K562 (cell line): Measurements from ENCODE around the gene IRF2BP2. TPM values are rescaled to one million over a fixed set of nuclear protein-coding genes. Genes with fewer than 3 reads are reported as not detected.

Source experiments
- ARNT ChIP-seq, 2 experiments: fragments of 450-650 bp; IDR thresholded peaks; 2 replicates each; pipeline ENCODE4 v1.6.1; 2016; ENCODE audit warnings: mild to moderate bottlenecking in 1 of 2
- CBX3 ChIP-seq, 2 experiments: IDR thresholded peaks; 1 replicate in 1 of 2; 2 replicates in 1 of 2; pipeline ENCODE4 v1.6.1; 2012; ENCODE audit warnings: inconsistent platforms in 2 of 2, low read length in 2 of 2, borderline replicate concordance in 1 of 2, control low read depth in 1 of 2
- DPF2 ChIP-seq: fragments of 450-650 bp; IDR thresholded peaks from 2 replicates; pipeline ENCODE4 v1.6.1; 2016
- ESRRA ChIP-seq: fragments of 450-650 bp; IDR thresholded peaks from 2 replicates; pipeline ENCODE4 v1.6.1; 2014; ENCODE audit warnings: low read depth, mild to moderate bottlenecking, moderate library complexity, borderline replicate concordance
- GABPB2 ChIP-seq: fragments of 250-450 bp; sonication (Bioruptor Pico); conservative IDR thresholded peaks from 2 replicates; pipeline ENCODE4 v1.5.1; 2021; ENCODE audit warnings: mild to moderate bottlenecking
- GTF2A2 ChIP-seq: IDR thresholded peaks from 2 replicates; pipeline ENCODE4 v1.6.1; 2016; ENCODE audit warnings: mild to moderate bottlenecking, missing genetic modification characterization, missing compliant biosample characterization
- HDAC3 ChIP-seq: fragments of 450-650 bp; IDR thresholded peaks from 2 replicates; pipeline ENCODE4 v1.6.1; 2018; ENCODE audit warnings: borderline replicate concordance, mild to moderate bottlenecking, moderate library complexity; ENCODE audit not compliant: partially characterized antibody
- KLF13 ChIP-seq: fragments of 450-650 bp; IDR thresholded peaks from 2 replicates; pipeline ENCODE4 v1.6.1; 2016; ENCODE audit warnings: missing genetic modification characterization, low read depth, mild to moderate bottlenecking, missing compliant biosample characterization, moderate library complexity, borderline replicate concordance
- NR2F6 ChIP-seq: fragments of 450-650 bp; formaldehyde crosslinking; IDR thresholded peaks from 2 replicates; pipeline ENCODE4 v1.4.0; 2020; ENCODE audit warnings: mild to moderate bottlenecking
- RBM22 ChIP-seq: fragments of 200-400 bp; formaldehyde crosslinking; IDR thresholded peaks from 2 replicates; pipeline ENCODE4 v1.6.1; 2018; ENCODE audit warnings: low read length, low read depth; ENCODE audit not compliant: poor library complexity, severe bottlenecking
- TAF15 ChIP-seq: fragments of 200-400 bp; formaldehyde crosslinking; IDR thresholded peaks from 2 replicates; pipeline ENCODE4 v1.6.1; 2017; ENCODE audit warnings: mild to moderate bottlenecking, low read depth, low read length, moderate library complexity
- TCF3 ChIP-seq: sonication (generic); formaldehyde crosslinking; IDR thresholded peaks from 2 replicates; pipeline ENCODE4 v1.4.0; 2020; ENCODE audit warnings: mild to moderate bottlenecking, missing genetic modification reagents
- ZKSCAN3 ChIP-seq: fragments of 250-450 bp; sonication (Bioruptor Pico); IDR thresholded peaks from 2 replicates; pipeline ENCODE4 v1.4.0; 2020
- ZNF280B ChIP-seq: fragments of 250-450 bp; sonication (Bioruptor Pico); IDR thresholded peaks from 2 replicates; pipeline ENCODE4 v1.5.1; 2021; ENCODE audit warnings: mild to moderate bottlenecking
- ZNF444 ChIP-seq: fragments of 250-450 bp; sonication (Bioruptor Pico); IDR thresholded peaks from 2 replicates; pipeline ENCODE4 v1.4.0; 2020; ENCODE audit warnings: mild to moderate bottlenecking, moderate library complexity
- ZNF583 ChIP-seq: fragments of 250-450 bp; sonication (Bioruptor Pico); IDR thresholded peaks from 2 replicates; pipeline ENCODE4 v1.4.0; 2020
- ZNF766 ChIP-seq: fragments of 200-800 bp; sonication (Bioruptor generic); conservative IDR thresholded peaks from 2 replicates; pipeline ENCODE4 v1.6.1; 2016; ENCODE audit warnings: missing genetic modification characterization, missing compliant biosample characterization
- polyA plus RNA-seq, 8 experiments: library from polyadenylated mRNA; depleted of rRNA in 4 of 8; stranded (reverse) in 5 of 8; unstranded in 3 of 8; fragments of >200 nt; fragmentation: Nextera tagmentation in 2 of 8; fragmentation: Illumina TruSeq in 1 of 8; extraction: Ambion mirVana in 2 of 8; extraction: Trizol in 1 of 8; gene quantifications; 2 replicates each; pipeline versions ENCODE4 v1.2.1 to v1.2.3, GENCODE V29; 2011 to 2014; ENCODE audit warnings: inconsistent platforms in 1 of 8, missing spikeins in 1 of 8
- total RNA-seq, 7 experiments: library from RNA; depleted of rRNA in 6 of 7; stranded (reverse); fragments of >200 nt in 6 of 7; fragmentation: Illumina TruSeq in 2 of 7; extraction: Trizol in 2 of 7; gene quantifications; 2 replicates each; pipeline versions ENCODE4 v1.2.1 to v1.2.3, GENCODE V29; 2011 to 2021; ENCODE audit warnings: low replicate concordance in 1 of 7
- TF ChIP-seq, protein P1 (sequence below): fragments of 250-450 bp; sonication (Bioruptor Pico); IDR thresholded peaks from 2 replicates; pipeline ENCODE4 v1.4.0; 2020; ENCODE audit warnings: mild to moderate bottlenecking, moderate library complexity, borderline replicate concordance
- TF ChIP-seq, protein P2 (sequence below): IDR thresholded peaks from 2 replicates; pipeline ENCODE4 v1.6.1; 2011; ENCODE audit not compliant: insufficient read length; ENCODE audit errors: extremely low read depth
- TF ChIP-seq, protein P3 (sequence below): fragments of 450-650 bp; IDR thresholded peaks from one replicate; pipeline ENCODE4 v1.6.1; 2018; ENCODE audit warnings: mild to moderate bottlenecking, moderate library complexity; ENCODE audit not compliant: partially characterized antibody
- TF ChIP-seq, protein P4 (sequence below): fragments of 450-650 bp; IDR thresholded peaks from 2 replicates; pipeline ENCODE4 v1.6.1; 2016; ENCODE audit warnings: low read depth, mild to moderate bottlenecking, moderate library complexity

Gene IRF2BP2
- total and polyA plus RNA-seq, 9 of the 15 experiments (the other 6 are each of a cell fraction or from before 2014, with no cell fraction given), result 7.7 to 68.6 (median 22.1) TPM

DNA sequence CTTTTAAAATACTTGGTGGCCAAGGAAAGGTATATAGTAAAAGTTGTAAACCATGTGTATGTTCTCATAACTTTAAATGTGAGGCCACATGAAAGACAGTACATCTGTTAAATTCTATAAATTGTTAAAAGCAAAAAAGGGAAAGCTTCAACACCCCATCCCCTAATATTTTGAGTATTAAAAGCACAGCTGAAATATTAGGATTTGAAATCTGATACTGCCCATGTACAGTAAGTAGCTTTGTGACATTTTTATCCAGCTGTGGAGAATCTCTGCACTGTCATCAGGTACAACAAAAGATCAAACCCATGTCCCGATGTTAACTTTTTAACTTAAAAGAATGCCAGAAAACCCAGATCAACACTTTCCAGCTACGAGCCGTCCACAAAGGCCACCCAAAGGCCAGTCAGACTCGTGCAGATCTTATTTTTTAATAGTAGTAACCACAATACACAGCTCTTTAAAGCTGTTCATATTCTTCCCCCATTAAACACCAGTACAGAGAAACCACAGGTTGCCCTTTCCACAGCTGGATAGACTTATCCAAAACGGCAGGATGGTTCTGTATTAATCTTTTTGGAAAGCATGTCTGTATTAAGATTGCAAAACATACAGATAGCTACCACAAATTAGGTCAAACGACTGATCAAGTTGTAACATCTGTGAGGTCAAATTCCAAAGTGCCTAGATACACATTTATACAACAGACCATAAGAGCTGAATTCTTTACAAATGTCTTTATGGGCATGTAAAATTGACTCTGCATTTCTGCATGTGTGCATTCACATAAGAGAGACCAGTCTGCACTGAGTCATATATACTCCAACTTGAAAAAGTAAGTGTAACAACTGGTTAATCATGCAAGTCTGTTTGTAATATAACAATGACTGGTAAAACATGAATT, 5.2 kb downstream of the IRF2BP2 start (continued):
- TF ChIP-seq, protein P1, sequence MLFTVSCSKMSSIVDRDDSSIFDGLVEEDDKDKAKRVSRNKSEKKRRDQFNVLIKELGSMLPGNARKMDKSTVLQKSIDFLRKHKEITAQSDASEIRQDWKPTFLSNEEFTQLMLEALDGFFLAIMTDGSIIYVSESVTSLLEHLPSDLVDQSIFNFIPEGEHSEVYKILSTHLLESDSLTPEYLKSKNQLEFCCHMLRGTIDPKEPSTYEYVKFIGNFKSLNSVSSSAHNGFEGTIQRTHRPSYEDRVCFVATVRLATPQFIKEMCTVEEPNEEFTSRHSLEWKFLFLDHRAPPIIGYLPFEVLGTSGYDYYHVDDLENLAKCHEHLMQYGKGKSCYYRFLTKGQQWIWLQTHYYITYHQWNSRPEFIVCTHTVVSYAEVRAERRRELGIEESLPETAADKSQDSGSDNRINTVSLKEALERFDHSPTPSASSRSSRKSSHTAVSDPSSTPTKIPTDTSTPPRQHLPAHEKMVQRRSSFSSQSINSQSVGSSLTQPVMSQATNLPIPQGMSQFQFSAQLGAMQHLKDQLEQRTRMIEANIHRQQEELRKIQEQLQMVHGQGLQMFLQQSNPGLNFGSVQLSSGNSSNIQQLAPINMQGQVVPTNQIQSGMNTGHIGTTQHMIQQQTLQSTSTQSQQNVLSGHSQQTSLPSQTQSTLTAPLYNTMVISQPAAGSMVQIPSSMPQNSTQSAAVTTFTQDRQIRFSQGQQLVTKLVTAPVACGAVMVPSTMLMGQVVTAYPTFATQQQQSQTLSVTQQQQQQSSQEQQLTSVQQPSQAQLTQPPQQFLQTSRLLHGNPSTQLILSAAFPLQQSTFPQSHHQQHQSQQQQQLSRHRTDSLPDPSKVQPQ (CRISPR knock-in tag), result no peak
- TF ChIP-seq GABPB2 (no peak), HDAC3 (no peak), ZNF766 (peak; percentile 43; the same call in 1 of the 2 replicates), TCF3 (peak; percentile 89), ESRRA (peak; percentile 36; the same call in 1 of the 2 replicates), ZNF280B (CRISPR knock-in tag) (no peak), GTF2A2 (tag) (no peak), CBX3 (IDR thresholded peaks at IDR 0.05; ENCODE audit: borderline replicate concordance in 1 of 2, low read length in 2 of 2) (0 out of 3 replicates have a peak, but pooled peaks of 1 of the 2 experiments have one; percentile 33), TAF15 (no peak), NR2F6 (CRISPR knock-in tag) (no peak), ZKSCAN3 (CRISPR knock-in tag) (no peak), KLF13 (tag) (no peak), ZNF444 (CRISPR knock-in tag) (no peak), DPF2 (0 out of 2 replicates have a peak, but pooled peaks have one; percentile 28), ZNF583 (CRISPR knock-in tag) (no peak), RBM22 (peak; percentile 29), ARNT (IDR thresholded peaks at IDR 0.05) (no peak; a peak in 1 of 4 replicates)
- TF ChIP-seq, protein P2, sequence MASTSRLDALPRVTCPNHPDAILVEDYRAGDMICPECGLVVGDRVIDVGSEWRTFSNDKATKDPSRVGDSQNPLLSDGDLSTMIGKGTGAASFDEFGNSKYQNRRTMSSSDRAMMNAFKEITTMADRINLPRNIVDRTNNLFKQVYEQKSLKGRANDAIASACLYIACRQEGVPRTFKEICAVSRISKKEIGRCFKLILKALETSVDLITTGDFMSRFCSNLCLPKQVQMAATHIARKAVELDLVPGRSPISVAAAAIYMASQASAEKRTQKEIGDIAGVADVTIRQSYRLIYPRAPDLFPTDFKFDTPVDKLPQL, result no peak
- TF ChIP-seq, protein P3, sequence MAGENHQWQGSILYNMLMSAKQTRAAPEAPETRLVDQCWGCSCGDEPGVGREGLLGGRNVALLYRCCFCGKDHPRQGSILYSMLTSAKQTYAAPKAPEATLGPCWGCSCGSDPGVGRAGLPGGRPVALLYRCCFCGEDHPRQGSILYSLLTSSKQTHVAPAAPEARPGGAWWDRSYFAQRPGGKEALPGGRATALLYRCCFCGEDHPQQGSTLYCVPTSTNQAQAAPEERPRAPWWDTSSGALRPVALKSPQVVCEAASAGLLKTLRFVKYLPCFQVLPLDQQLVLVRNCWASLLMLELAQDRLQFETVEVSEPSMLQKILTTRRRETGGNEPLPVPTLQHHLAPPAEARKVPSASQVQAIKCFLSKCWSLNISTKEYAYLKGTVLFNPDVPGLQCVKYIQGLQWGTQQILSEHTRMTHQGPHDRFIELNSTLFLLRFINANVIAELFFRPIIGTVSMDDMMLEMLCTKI, result no peak
- TF ChIP-seq, protein P4, sequence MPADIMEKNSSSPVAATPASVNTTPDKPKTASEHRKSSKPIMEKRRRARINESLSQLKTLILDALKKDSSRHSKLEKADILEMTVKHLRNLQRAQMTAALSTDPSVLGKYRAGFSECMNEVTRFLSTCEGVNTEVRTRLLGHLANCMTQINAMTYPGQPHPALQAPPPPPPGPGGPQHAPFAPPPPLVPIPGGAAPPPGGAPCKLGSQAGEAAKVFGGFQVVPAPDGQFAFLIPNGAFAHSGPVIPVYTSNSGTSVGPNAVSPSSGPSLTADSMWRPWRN, result peak; percentile 73
